Activated CD4-positive, CD25-positive, alpha-beta regulatory T cell treated with anti-CD3 and anti-CD28 coated beads, Interleukin-2, amount 50 U/mL, for 16 hours (primary cell): ENCODE measurements around the gene NOTCH2.
"Not testable (repeated sequence)": the region's sequence is repeated elsewhere in the genome, so short reads cannot be mapped to it uniquely, and the experiment has no call there.

Experiments
- DNase-seq: peaks from one replicate; pipeline ENCODE4 v3.0.0-alpha.2; 2020; ENCODE audit warnings: low read depth, low spot score

The NOTCH2 gene

GRCh38 chr1:120069067-120069919 is at the start of gene NOTCH2:
TSS of gene NOTCH2 (minus strand) at chr1:120069662. CDS start at chr1:120069406, 256 bp downstream.
- peak; percentile 17 for DNase-seq

- not testable (repeated sequence) for DNase-seq
Observed at GRCh38 chr1:120117371-120118177, 48.1 kb upstream of the NOTCH2 start.

- not testable (repeated sequence) for DNase-seq
Observed at GRCh38 chr1:120116094-120116493, 46.6 kb upstream of the NOTCH2 start.

GRCh38 chr1:120113134-120113533 is 43.7 kb upstream of the NOTCH2 start:
- DNase-seq, result not testable (repeated sequence)

GRCh38 chr1:120112212-120112611 is 42.8 kb upstream of the NOTCH2 start:
- not testable (repeated sequence) for DNase-seq

- not testable (repeated sequence) for DNase-seq
Observed at GRCh38 chr1:120111771-120112170, 42.3 kb upstream of the NOTCH2 start.

- not testable (repeated sequence) for DNase-seq
Observed at GRCh38 chr1:120111008-120111407, 41.5 kb upstream of the NOTCH2 start.

GRCh38 chr1:120109656-120110055 is 40.2 kb upstream of the NOTCH2 start:
- not testable (repeated sequence) for DNase-seq

- DNase-seq, result not testable (repeated sequence)
Observed at GRCh38 chr1:120109180-120109579, 39.7 kb upstream of the NOTCH2 start.

GRCh38 chr1:120105288-120105687 is 35.8 kb upstream of the NOTCH2 start:
- DNase-seq, result not testable (repeated sequence)

- DNase-seq, result not testable (repeated sequence)
Observed at GRCh38 chr1:120103768-120104167, 34.3 kb upstream of the NOTCH2 start.

- DNase-seq, result not testable (repeated sequence)
Observed at GRCh38 chr1:120101593-120101992, 32.1 kb upstream of the NOTCH2 start.

- DNase-seq, result not testable (repeated sequence)
Observed at GRCh38 chr1:120100590-120100989, 31.1 kb upstream of the NOTCH2 start.

GRCh38 chr1:120098986-120099759 is 29.7 kb upstream of the NOTCH2 start:
- not testable (repeated sequence) for DNase-seq

- not testable (repeated sequence) for DNase-seq
Observed at GRCh38 chr1:120096981-120097545, 27.6 kb upstream of the NOTCH2 start.

- not testable (repeated sequence) for DNase-seq
Observed at GRCh38 chr1:120093548-120094181, 24.2 kb upstream of the NOTCH2 start.

GRCh38 chr1:120092232-120093218 is 23.1 kb upstream of the NOTCH2 start:
- DNase-seq, result not testable (repeated sequence)

- DNase-seq, result not testable (repeated sequence)
Observed at GRCh38 chr1:120090830-120091229, 21.4 kb upstream of the NOTCH2 start.

- not testable (repeated sequence) for DNase-seq
Observed at GRCh38 chr1:120087959-120088358, 18.5 kb upstream of the NOTCH2 start.

GRCh38 chr1:120069920-120070214 is 405 bp upstream of the NOTCH2 start:
- DNase-seq, result not testable (repeated sequence)
